NCI-H2196 (cell line): ENCODE data around the gene MPP2.
"Not testable (repeated sequence)": the region's sequence is repeated elsewhere in the genome, so short reads cannot be mapped to it uniquely, and the experiment has no call there.

Experiments used
- DNase-seq: peaks from one replicate; lab custom pipeline; 2025; ENCODE audit not compliant: unreplicated experiment; lab: John Stamatoyannopoulos, UW

The MPP2 gene

DNA sequence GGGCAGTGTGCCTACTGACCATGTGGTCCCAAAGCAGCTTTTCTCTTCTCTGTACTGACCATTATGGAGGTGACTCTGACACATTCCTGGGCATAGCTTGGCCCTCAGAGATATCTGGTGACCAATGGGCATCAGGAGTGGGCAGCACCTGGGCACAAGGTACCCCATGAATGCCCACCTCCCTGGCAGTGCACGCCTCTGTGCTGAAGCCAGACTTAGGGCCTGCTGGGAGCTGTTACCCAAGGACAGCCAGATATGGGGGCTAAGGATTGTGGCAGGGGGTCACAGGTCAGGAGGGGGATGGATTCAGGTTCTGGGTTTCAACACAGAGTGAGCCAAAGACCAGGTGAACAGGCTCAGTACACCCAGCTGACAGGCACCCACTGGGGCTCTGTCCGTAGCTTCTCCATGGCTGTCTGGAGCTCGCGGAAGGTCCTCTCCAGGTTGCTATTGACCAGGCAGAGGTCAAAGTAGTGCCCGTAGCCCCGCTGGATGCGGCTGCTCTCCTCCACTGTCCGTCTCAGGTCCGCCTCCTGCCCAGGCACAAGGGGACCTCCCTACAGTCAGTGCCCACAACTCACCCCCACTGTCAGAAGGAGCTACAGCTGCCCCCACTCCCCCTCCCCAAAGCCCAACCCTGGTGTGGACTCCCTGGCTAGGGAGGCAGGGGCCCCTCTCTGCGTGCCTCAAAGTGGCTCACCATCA is 29.7 kb downstream of the MPP2 start:
- no peak for DNase-seq

DNA sequence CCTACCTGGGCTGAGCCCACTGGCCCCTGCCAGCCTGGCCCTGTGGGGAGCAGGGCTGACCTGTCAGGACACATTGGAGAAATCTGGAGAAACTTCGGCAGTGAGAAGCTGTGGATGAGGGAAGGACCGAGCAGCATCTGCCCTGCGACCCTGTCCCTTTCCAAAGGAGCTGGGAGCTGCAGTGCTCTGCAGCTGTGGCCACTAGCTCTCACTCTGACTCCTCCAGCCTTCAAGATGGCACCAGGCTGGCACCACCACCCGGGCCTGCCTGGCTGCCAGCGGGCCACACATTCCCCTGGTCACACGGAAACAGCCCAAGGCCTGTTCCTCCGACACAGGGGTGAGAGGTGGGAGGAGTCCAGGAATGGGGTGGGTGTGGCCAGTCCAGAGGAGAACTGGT is 30.3 kb downstream of the MPP2 start:
- DNase-seq, result no peak

DNA sequence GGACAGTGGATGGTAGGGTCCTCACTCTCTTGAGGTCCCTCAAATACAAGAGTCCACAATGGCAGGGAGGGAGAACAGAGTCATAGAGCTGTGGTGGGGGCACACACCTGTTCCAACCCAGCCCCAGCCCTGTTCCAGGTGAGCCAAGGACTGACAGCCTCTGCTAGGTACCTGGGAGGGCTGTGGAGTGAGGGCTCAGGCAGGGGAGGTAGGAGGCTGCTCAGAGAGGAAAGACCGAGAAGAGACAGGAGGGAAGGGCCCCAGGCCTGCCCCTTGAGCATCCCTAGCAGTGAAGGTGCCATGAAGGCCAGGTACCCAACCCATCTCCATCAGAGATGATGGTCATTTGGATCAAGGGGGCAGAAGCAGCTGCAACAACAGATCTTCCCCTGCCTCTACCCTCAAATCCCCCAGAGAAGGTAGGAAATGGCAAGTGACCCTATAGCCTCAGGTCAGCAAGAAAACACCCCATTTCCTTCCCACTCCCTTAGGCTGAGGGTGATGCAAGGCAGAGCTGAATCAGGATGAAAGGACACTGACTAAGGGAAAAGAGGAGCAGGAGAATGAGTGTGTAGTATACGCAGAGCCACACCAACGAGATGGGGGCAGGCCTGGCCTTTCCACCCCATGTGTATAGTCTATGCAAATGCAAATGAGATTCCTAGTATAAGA is 31.7 kb downstream of the MPP2 start:
- no peak for DNase-seq

DNA sequence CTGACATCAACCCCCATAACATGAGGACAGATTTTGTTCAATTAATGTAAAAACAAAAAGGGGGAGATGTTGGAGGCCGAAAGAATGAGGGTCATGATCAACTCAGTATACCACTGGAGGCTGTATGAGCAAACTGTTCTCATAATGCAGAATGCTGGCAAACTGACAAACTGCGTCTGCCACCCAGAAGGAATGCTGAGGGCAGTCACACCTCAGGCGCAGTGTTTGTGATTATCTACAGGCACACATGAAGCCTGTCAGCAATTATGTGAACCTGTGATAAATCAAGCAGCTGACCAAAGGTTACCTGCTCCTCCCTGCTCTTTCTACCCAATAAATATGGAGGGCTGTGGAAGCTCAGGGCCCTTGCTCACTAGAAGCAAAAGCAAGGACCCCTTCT is 33.0 kb downstream of the MPP2 start:
- DNase-seq, result no peak

DNA sequence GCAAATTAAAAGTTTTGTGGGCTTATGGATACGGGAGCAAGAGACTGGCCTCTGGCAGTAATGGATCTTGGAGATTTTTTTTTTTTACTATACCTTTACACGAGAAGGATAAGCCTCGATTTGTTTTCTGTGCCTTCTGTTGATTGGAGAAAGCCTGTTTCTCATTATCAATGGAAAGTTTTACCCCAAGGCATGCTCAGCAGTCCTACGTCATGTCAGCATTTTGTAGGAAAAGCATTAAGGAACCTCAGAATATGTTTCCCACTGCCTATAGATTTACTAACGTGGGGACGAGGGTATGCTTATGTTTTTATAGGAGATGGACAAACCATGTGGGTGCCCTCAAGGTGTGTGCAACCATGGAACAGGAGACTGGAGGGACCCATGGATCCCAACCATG is 33.5 kb downstream of the MPP2 start:
- no peak for DNase-seq

DNA sequence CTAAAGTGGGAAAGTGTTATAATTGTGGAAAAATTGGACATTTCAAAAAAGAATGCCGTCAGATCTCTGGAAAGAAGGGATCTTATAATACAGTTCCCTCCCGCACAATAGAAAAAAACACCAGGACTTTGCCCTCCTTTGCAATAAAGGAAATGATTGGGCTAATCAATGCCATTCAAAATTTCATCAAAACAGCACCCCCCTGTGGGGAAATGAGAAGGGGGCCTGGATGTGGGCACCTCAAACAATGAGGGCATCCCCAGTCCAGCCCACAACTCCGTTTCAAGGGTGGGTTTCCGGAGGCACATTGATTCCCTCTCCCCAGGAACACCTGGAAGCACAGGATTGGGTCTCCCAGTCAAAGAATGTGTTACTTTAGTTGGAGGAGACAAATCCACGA is 34.2 kb downstream of the MPP2 start:
- DNase-seq, result no peak

DNA sequence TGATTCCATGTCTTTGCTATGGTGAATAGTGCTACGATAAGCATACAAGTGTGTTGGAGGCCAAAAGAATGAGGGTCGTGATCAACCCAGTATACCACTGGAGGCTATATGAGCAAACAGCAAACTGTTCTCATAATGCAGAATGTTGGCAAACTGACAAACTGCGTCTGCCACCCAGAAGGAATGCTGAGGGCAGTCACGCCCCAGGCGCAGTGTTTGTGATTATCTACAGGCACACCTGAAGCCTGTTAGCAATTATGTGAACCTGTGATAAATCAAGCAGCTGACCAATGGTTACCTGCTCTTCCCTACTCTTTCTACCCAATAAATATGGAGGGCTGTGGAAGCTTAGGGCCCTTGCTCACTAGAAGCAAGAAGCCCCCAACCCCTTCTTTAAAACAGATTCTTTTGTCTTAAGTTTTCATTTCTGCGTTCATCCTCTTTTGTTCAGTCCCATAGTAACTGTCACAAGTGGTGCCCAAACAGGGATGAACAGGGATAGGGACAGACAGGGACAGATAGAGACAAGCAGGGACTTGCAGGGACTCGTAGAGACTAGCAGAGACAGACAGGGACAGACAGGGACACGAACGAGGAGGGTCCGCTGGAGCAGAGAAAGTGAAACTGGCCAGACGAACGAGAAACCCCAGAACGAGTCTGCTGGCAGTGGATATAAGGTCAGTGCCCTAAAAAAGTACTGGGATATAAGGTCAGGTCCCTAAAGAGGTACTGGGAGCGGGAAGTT is 35.2 kb downstream of the MPP2 start:
- DNase-seq, result no peak

DNA sequence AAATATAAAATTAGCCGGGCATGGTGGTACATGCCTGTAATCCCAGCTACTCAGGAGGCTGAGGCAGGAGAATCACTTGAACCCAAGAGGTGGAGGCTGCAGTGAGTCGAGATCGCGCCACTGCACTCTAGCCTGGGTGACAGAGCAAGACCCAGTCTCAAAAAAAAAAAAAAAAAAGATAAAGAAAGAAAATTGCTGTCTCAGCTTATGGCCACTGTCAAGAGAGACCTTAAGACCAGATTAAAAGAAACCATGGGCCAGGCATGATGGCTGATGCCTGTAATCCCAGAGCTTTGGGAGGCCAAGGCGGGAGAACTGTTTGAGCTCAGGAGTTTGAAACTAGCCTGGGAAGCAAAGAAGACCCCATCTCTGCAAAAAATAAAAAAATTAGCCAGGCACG is 38.3 kb downstream of the MPP2 start:
- not testable (repeated sequence) for DNase-seq

DNA sequence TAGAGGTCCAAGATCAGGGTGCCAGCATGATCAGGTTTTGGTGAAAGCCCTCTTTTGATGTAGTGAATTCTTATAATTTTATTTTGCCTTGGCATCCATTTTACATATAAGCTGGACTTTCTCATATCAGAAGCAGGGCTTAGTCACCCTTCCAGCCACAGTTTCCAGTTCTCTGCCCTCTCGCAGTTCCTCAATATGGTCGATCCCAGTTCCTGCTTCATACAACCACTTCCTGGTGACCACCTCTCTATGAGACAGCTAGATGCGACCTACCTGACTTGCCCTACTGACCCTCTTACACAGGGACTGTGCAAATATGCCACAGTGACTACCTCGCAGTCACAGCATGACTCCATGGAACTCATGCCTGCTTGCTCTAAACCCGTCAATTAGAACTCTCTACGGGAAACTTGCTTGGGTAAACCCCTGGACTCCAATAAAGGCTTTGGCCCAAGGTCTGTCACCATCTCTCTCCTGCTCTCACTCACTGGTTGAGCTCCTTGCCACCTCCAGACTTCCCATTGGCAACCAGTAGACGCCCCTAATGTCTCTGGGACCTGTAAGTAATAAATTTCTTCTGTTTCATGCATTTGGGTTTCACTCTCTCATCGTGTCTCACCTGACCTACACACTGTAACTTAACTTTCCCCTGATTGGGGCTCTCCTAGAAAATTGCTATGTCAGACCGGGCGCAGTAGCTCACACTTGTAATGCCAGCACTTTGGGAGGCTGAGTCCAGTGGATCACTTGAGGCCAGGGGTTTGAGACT is 38.9 kb downstream of the MPP2 start:
- DNase-seq, result no peak

DNA sequence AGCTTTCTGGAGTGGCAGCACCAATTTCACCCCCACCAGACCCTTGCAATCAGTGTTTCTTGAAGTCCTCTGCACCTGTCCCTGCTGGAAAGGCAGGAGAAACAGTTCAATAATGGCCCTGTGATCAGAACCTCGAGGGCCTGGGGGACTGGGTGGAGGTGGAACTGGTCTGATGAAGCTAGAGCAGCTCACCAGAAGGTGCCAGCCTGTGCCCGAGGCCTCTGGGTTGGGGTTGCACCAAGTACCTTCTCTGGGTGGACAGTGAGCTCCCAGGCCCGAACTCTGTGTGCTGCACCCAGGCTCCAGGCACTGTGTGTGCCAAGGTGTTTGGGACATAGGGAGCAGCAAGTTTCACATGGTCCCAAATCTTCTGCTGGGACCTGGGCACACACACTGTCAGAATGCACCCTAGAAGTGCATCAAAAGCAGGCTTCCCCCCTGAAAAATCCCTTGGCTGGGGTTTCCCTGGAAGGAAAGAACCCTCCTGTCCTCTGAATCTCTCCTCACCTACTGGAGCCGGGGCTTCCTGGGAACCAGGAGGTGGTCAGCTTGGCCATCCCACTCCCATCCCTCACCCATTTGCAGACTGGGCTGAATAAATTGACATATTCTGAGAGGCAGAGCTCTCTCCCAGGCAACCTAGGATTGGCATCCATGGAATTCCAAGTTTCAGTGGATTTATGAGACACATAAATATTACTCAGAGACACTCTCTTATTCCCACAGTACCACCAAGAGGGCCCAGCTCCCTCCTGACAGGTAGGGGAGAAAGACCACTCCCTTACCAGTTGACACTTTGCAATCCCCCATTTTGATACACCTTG is 43.0 kb downstream of the MPP2 start:
- no peak for DNase-seq

DNA sequence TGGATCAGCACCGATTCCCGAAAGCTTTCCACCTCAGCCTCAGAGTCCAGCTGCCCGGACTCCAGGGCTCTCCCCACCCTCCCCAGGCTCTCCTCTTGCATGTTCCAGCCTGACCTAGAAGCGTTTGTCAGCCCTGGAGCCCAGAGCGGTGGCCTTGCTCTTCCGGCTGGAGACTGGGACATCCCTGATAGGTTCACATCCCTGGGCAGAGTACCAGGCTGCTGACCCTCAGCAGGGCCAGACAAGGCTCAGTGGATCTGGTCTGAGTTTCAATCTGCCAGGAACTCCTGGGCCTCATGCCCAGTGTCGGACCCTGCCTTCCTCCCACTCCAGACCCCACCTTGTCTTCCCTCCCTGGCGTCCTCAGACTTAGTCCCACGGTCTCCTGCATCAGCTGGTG is 45.4 kb downstream of the MPP2 start:
- DNase-seq, result no peak

DNA sequence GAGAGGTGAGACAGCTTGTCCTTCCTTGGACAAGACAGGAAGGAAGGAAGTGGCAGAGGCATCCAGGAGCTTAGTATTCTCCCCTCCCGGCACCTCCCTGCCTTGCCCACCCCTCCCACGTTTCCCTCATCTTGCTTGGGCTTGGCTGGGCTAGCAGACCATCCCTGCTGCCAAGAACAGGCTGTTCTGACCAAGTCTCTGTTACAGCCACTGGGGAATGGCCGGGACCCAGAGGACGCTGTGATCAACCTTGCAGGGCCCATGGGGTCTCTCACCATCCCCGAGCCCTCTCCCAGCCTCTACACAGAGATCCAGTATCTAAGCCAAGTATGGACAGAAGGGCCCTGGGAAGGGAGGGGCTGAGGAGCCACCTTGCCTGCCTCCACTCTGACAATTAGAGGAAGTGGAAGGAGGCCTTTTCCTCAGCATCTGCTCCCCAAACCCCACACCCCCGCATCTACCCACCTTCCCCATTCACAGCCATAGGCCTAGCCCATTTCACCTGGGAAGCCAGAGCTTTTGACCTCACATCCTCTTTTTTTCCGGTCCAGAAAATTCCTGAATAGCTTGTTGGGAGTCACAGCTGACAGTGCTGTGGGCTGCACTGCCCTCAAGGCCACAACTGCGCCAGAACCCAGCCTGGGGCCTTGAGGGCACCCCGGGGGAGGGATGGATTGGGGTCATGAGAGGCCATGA is 46.3 kb downstream of the MPP2 start:
- DNase-seq, result no peak

DNA sequence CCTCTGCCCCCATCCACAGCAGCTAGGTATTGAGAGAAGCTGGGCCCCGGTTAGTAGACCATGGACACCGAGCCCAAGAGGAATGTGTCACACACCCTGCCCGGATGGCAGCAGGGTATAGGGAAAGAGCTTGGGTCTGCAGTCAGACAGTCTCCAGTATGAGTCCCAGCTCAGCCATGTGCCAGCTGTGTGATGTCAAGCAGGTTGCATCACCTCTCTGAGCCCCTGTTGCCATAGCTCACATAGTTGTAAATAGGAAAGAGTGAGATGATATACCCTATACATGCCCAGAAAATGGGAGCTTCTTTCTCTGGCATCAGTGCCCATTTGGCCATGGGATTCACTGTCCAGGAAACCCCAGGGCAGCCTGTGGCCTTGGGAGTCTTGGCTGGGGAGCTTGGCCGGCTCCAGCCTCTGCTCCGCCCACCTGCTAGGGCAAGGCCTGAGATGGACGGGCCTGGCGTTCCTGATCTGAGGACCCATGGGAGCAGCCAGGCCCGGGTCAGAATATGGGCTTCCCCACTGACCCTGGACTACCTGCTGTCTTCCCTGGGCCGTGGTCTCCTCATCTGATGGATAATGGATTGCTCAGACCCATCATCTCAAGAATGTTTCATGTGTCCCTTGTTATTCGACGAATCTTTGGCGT is 47.1 kb downstream of the MPP2 start:
- DNase-seq, result no peak

DNA sequence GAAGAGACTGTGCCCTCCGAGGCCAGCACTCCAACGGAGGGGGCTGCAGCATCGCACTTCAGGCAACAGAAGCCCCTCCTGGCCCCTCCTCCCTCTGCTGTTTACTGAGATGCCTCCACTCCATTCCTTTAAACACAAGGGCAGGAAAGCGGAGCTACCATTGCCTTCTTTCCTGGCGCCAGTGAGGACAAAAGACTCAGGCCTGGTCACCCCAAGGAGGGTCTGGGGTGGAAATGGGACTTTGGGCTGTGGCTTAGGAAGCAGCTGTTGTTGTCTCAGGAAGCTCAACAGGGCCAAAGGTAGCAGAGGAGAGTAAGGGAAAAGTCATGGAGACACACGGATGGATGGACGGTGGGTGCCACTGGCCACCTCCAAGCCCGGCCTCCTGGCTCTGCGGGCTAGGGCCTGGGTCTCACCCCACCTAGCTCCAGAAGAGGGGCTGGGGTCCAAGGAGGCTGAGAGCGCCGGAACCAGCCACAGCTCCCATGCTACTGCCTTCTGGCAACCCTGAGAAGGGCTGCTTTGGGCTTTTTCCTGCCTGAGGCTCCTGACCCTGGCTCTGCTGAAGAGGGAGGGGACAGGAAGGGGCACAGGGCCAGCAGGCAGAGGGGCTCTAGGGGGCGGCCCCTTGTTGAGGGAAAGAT is 49.3 kb downstream of the MPP2 start:
- DNase-seq, result no peak

DNA sequence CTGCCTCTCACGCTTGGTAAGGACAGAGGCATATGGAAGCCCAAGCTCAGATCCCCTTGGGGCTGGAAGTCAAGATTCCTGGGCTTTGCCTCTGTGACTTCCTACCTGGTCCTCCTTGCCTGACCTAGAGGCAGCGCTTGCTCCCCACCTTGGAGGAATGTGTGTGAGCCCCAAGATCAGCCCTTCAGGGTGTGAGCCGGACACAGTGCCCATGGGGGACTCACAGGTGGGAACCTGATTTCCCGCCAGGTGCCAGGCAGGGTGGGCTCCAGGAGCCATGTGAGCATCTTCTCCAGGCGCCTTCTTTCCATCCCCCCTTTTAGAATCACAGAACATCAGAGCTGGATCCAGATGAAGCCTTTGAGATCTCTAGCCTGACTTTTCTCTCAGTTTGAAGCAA is 50.2 kb downstream of the MPP2 start:
- DNase-seq, result no peak

DNA sequence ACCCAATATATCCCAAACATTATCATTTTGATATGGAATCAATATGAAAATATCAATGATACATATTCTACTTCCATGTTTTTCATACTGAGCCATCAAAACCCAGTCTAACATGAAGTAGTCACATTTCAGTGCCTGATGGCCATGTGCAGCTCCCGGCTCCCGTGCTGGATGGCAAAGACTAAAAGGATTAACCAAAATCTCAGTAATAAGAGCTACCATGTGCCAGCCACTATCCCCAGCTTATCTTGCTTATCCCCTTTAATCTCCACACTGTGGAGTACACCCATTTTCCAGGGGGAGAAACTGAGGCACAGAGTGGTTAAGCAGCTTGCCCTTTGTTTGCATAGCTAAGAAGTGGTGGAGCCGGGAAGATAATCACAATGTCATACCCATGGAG is 51.2 kb downstream of the MPP2 start:
- no peak for DNase-seq

DNA sequence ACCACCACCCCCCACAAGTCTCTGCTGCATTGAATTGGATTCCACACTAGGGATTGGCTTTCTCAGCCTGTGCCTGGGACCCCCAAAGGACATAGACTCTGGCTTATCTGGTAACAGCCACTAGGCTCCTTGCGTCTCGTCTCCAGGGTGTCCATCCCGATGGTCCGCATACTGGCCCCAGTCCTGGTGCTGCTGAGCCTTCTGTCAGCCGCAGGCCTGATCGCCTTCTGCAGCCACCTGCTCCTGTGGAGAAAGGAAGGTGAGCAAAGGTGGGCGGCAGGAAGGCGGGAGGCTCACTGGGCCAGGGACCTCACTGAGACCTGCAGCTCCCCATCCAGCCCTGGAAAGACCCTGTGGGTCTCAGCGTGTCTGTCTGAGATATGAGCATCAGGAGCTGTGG is 52.3 kb downstream of the MPP2 start:
- no peak for DNase-seq

DNA sequence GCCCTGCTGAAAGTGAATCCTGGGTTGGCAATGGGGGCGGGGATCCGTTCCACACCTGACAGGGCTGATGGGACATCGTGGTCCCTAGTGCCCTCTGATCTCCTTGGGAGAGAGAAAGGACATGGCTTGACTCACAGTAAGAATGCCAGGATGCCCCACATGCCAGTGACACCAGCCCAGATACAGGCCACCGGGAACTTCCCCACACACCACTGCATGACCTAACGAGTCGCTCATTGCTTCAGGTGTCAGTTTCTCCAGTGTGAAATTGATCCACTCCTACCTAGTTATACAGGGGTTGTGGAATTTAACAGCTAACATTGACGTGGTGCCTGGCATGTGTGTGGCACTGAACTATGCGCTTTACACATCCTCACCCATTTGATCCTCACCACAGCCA is 52.8 kb downstream of the MPP2 start:
- DNase-seq, result no peak

DNA sequence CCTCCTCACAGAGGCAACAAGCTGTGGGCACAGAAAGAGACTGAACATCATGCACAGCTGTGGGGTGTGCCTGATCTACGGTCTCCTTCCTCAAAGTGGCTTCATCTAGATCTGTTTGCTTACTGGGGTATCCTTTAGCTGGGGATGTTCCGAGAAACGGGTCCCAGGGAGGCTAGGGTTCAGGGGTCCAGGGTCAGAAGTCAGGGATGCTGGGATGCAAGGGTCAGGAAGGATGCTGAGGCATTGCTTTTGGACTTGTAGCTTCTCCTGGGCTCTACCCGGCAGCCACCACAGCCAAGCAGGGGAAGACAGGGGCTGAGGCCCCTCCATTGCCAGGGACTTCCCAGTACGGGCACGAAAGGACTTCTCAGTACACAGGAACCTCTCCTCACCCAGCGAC is 53.8 kb downstream of the MPP2 start:
- DNase-seq, result no peak
